ENCODE results near the gene NACC2. TPM values are rescaled to one million over a fixed set of nuclear protein-coding genes. Genes with fewer than 3 reads are reported as not detected.

NACC2 gene
- total RNA-seq, 1 donor from 2014 or later = 4.5 TPM

DNA sequence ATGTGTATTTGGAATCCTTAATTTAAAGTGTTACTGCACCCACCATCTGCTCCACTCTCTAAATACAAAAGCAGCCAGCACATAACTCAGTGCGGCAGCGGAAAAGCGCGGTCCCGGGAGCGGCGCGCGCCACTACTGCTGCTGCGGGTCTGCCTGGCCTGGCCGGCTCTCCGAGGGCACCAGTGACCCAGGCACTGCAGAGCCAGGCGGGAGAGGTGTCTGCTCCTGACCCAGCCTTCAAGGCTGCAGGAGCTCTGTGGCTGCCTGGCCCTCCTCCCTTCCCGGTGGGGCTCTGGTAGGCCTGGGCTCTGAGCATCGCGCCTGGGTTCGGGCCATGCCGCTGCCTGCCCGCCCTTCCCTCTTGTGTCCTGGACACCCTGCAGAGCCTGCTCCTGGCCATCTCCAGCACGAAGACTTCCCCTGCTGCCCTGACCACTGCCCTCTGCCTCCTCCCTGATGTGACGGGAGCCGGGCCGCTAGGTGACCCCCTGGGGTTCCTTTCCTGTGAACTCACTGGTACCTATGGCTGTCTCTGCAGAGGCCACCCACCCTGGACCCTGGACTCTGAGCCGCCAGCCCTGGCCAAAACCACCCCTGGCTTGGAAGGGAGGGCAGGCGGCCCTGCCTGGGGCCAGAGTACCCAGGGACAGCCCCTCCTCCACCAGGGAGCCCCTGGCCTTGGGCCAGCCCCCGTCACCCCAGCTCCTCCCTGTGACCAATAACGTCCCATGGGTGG lies 101.2 kb downstream of the NACC2 start:
- no peak overlapping the region for H2AFZ ChIP-seq (replicated peaks)
- peak overlapping the region; percentile 41 for H3K4me3 Mint-ChIP-seq
- no peak for TF ChIP-seq EZH2phosphoT487 (IDR thresholded peaks at IDR 0.05)

DNA sequence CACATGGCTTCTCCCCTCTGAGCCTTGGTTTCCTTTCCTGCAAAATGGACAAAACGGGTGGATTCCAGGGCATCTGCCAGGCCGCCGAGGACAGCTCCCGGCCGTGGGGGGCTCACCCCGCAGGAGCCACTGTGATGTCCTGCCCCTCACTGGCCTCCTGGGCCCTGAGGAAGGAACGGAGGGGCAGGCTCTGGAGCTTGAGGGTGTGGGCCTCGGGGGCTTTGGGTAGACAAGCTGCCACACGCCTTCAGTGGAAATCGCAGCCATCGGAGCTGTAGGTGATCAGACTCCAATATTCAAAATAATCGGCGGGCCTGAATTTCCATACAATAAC lies 101.7 kb downstream of the NACC2 start:
- Histone ChIP-seq H3F3A (ENCODE audit: low read depth) (peaks cover 45% of the 10 kb centered on the region), H3K36me3 (no peaks in the 10 kb centered on the region), H3K4me2 (peak overlapping the region; percentile 72), H3K27me3 (no peaks in the 10 kb centered on the region), H2AFZ (replicated peaks) (no peak overlapping the region), H3K4me3 (no peak overlapping the region), H3K4me1 (peaks cover 43% of the 10 kb centered on the region), H3K9me3 (ENCODE audit: low read depth) (no peaks in the 10 kb centered on the region), H3K27ac (no peak overlapping the region), H3K79me2 (ENCODE audit: low read depth) (no peaks in the 10 kb centered on the region), H4K20me1 (ENCODE audit: low read depth) (no peaks in the 10 kb centered on the region), H3K9ac (no peak overlapping the region)
- H3K36me3 Mint-ChIP-seq = no peaks in the 10 kb centered on the region
- H3K4me1 Mint-ChIP-seq = peaks cover 41% of the 10 kb centered on the region
- no peak for TF ChIP-seq EZH2phosphoT487 (IDR thresholded peaks at IDR 0.05)
- no peak for TF ChIP-seq EZH2 (IDR thresholded peaks at IDR 0.05)
- TF ChIP-seq, protein P1, sequence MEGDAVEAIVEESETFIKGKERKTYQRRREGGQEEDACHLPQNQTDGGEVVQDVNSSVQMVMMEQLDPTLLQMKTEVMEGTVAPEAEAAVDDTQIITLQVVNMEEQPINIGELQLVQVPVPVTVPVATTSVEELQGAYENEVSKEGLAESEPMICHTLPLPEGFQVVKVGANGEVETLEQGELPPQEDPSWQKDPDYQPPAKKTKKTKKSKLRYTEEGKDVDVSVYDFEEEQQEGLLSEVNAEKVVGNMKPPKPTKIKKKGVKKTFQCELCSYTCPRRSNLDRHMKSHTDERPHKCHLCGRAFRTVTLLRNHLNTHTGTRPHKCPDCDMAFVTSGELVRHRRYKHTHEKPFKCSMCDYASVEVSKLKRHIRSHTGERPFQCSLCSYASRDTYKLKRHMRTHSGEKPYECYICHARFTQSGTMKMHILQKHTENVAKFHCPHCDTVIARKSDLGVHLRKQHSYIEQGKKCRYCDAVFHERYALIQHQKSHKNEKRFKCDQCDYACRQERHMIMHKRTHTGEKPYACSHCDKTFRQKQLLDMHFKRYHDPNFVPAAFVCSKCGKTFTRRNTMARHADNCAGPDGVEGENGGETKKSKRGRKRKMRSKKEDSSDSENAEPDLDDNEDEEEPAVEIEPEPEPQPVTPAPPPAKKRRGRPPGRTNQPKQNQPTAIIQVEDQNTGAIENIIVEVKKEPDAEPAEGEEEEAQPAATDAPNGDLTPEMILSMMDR (IDR thresholded peaks at IDR 0.05) = no peak
- peak overlapping the region; percentile 57 for H3K27ac Mint-ChIP-seq
- DNase-seq (ENCODE audit: low spot score) = no peak
- no peaks in the 10 kb centered on the region for H3K9me3 Mint-ChIP-seq
- H3K27me3 Mint-ChIP-seq (ENCODE audit: insufficient read depth, low read depth) = peaks cover 3% of the 10 kb centered on the region
- H3K4me3 Mint-ChIP-seq = peak overlapping the region; percentile 41

More for the DNA sequence above, 101.2 kb downstream of the NACC2 start:
- Histone ChIP-seq H3K9me3 (ENCODE audit: low read depth) (no peaks in the 10 kb centered on the region), H3K27me3 (no peaks in the 10 kb centered on the region), H3K9ac (no peak overlapping the region), H3K27ac (no peak overlapping the region), H3K79me2 (ENCODE audit: low read depth) (no peaks in the 10 kb centered on the region), H3F3A (ENCODE audit: low read depth) (peaks cover 45% of the 10 kb centered on the region), H3K4me2 (no peak overlapping the region), H3K4me3 (no peak overlapping the region), H3K36me3 (no peaks in the 10 kb centered on the region), H4K20me1 (ENCODE audit: low read depth) (no peaks in the 10 kb centered on the region), H3K4me1 (peaks cover 43% of the 10 kb centered on the region)
- Mint-ChIP-seq H3K27me3 (ENCODE audit: insufficient read depth, low read depth) (peaks cover 3% of the 10 kb centered on the region), H3K36me3 (no peaks in the 10 kb centered on the region), H3K27ac (peak overlapping the region; percentile 57), H3K9me3 (no peaks in the 10 kb centered on the region), H3K4me1 (peaks cover 41% of the 10 kb centered on the region)
- peak; percentile 56 for DNase-seq (ENCODE audit: low spot score)

DNA sequence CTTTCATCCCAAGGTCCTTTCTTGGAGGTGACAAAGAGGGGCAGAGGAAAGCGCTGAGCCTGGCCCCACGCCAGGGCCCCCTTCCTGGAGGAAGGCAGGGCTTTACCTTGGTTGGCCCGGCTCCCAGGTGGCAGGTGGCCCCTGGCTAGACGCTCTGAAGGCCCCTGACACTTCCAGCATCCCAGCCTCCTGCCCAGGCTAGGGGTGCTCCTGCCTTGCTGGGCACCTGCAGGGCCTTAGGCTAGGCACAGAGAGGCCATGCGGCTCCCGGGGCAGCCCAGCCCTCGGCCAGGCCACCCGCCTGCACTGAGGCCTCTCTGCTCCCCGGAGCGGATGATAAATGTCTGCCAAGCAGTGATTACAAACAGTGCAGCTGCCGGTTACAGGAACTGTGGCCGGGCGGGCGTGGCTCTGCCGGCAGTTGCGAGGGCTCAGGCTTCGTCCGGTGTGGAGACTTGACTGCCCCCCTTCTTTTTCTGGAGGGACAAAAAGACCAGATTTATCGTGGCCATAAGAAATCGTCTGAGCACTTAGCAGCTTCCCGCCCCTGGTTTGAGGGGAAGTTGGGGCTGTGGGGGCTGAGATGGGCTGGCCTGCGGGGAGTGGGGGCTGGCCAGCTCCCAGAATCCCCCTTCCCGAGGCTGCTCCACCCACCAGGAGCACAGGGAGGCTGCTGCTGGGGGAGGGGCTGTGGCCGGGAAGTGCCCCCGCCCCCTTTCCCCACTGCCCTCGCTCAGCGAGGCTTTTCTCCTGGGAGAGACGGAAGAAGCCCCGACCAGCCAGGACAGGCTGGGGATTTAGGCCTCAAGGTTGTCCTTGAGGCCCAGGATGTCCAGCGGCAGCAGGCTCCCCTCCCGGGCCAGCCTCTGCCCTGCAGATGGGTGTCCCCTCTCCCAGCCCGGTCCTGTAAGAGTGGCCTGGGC lies 102.3 kb downstream of the NACC2 start:
- no peaks in the 10 kb centered on the region for H4K20me1 ChIP-seq (ENCODE audit: low read depth)
- TF ChIP-seq EZH2 (IDR thresholded peaks at IDR 0.05) = no peak
- TF ChIP-seq, protein P1 (IDR thresholded peaks at IDR 0.05) = no peak
- TF ChIP-seq EZH2phosphoT487 (IDR thresholded peaks at IDR 0.05) = no peak
- H3K4me1 ChIP-seq = peaks cover 43% of the 10 kb centered on the region
- H3K4me2 ChIP-seq = peak overlapping the region; percentile 72
- no peaks in the 10 kb centered on the region for H3K36me3 ChIP-seq
- no peak overlapping the region for H3K27ac ChIP-seq
- no peaks in the 10 kb centered on the region for H3K27me3 ChIP-seq
- DNase-seq (ENCODE audit: low spot score) = peak; percentile 86
- Mint-ChIP-seq H3K4me3 (peak overlapping the region; percentile 68), H3K27ac (peak overlapping the region; percentile 66), H3K27me3 (ENCODE audit: insufficient read depth, low read depth) (peaks cover 3% of the 10 kb centered on the region), H3K36me3 (no peaks in the 10 kb centered on the region), H3K4me1 (peaks cover 41% of the 10 kb centered on the region), H3K9me3 (no peaks in the 10 kb centered on the region)
- no peaks in the 10 kb centered on the region for H3K79me2 ChIP-seq (ENCODE audit: low read depth)
- no peaks in the 10 kb centered on the region for H3K9me3 ChIP-seq (ENCODE audit: low read depth)
- no peak overlapping the region for H3K9ac ChIP-seq
- H2AFZ ChIP-seq (replicated peaks) = peak overlapping the region; percentile 80
- H3F3A ChIP-seq (ENCODE audit: low read depth) = peaks cover 45% of the 10 kb centered on the region
- peak overlapping the region; percentile 27 for H3K4me3 ChIP-seq

Measured in neural progenitor cell (in vitro differentiated cells).